Duodenal mucosa (tissue), 2 donors: ENCODE results near the gene KLHL25.

Experiments
- H3K27ac ChIP-seq: one replicate; pipeline ENCODE4 v1.7.0; 2013; ENCODE audit warnings: low read depth, low read length
- H3K27me3 ChIP-seq, 2 donors: one replicate each; pipeline ENCODE4 v1.7.0; 2013; ENCODE audit warnings: low read length in 2 of 2, control low read depth in 1 of 2; ENCODE audit not compliant: insufficient read depth in 2 of 2, control insufficient read depth in 1 of 2
- H3K36me3 ChIP-seq, 2 donors: one replicate each; pipeline ENCODE4 v1.7.0; 2013; ENCODE audit warnings: low read length in 2 of 2, control low read depth in 1 of 2; ENCODE audit not compliant: insufficient read depth in 2 of 2, control insufficient read depth in 1 of 2
- H3K4me1 ChIP-seq, 2 donors: one replicate each; pipeline ENCODE4 v1.7.0; 2013; ENCODE audit warnings: low read length in 2 of 2, control low read depth in 1 of 2; ENCODE audit not compliant: insufficient read depth in 2 of 2, control insufficient read depth in 1 of 2
- H3K4me3 ChIP-seq, 2 donors: one replicate each; pipeline ENCODE4 v1.7.0; 2013; ENCODE audit warnings: low read length in 2 of 2, low read depth in 1 of 2
- H3K9ac ChIP-seq, 2 donors: one replicate each; pipeline ENCODE4 v1.7.0; 2013; ENCODE audit warnings: low read length in 2 of 2, low read depth in 1 of 2
- H3K9me3 ChIP-seq, 2 donors: one replicate each; pipeline ENCODE4 v1.7.0; 2013; ENCODE audit warnings: low read length in 2 of 2, control low read depth in 1 of 2; ENCODE audit not compliant: control insufficient read depth in 1 of 2

Gene KLHL25

GRCh38 chr15:85718271-85718971, 76.3 kb downstream of the KLHL25 start:
- no peaks in the 10 kb centered on the region for H3K4me1 ChIP-seq
- no peak overlapping the region for H3K27ac ChIP-seq
- H3K4me3 ChIP-seq: no peak overlapping the region

GRCh38 chr15:85717212-85717611, 77.5 kb downstream of the KLHL25 start:
- no peaks in the 10 kb centered on the region for H3K9me3 ChIP-seq
- H3K27ac ChIP-seq: no peak overlapping the region
- H3K27me3 ChIP-seq: no peaks in the 10 kb centered on the region
- no peak overlapping the region for H3K4me3 ChIP-seq
- no peaks in the 10 kb centered on the region for H3K4me1 ChIP-seq
- peaks cover 53 to 89% of the 10 kb centered on the region in 2 donors for H3K36me3 ChIP-seq
- H3K9ac ChIP-seq: no peak overlapping the region

More at GRCh38 chr15:85718271-85718971, 76.3 kb downstream of the KLHL25 start:
- Histone ChIP-seq H3K9me3 (no peaks in the 10 kb centered on the region), H3K27me3 (no peaks in the 10 kb centered on the region), H3K9ac (no peak overlapping the region), H3K36me3 (peaks cover 60 to 90% of the 10 kb centered on the region in 2 donors)

DNA sequence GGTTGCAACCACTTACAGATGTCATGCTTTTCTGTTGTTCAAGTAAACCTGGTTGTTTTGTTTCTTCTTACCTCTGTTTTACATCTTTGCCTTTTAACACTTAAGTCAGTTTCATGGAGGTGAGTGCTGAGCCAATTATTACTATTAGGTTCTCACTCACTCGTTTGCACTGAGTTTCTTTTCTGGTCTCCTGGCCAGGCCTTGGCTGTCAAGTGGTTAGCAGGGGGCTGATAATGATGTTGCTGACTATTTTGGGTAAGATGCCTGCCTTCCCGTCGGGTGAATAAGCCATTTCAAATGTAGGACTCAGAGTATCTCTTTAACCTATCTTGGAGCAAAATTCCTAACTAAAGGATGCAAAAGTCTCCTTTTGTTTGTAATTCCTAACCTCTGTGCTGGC, 78.5 kb downstream of the KLHL25 start:
- peaks cover 57 to 91% of the 10 kb centered on the region in 2 donors for H3K36me3 ChIP-seq
- no peaks in the 10 kb centered on the region for H3K9me3 ChIP-seq
- no peaks in the 10 kb centered on the region for H3K27me3 ChIP-seq
- no peaks in the 10 kb centered on the region for H3K4me1 ChIP-seq
- H3K9ac ChIP-seq: no peak overlapping the region
- H3K4me3 ChIP-seq: no peak overlapping the region
- H3K27ac ChIP-seq: no peak overlapping the region

GRCh38 chr15:85711580-85712192, 83.0 kb downstream of the KLHL25 start:
- Histone ChIP-seq H3K36me3 (peaks cover 43 to 60% of the 10 kb centered on the region in 2 donors), H3K9ac (no peak overlapping the region), H3K9me3 (no peaks in the 10 kb centered on the region), H3K4me3 (no peak overlapping the region), H3K4me1 (peaks cover 16 to 18% of the 10 kb centered on the region in 2 donors), H3K27ac (no peak overlapping the region), H3K27me3 (no peaks in the 10 kb centered on the region)

DNA sequence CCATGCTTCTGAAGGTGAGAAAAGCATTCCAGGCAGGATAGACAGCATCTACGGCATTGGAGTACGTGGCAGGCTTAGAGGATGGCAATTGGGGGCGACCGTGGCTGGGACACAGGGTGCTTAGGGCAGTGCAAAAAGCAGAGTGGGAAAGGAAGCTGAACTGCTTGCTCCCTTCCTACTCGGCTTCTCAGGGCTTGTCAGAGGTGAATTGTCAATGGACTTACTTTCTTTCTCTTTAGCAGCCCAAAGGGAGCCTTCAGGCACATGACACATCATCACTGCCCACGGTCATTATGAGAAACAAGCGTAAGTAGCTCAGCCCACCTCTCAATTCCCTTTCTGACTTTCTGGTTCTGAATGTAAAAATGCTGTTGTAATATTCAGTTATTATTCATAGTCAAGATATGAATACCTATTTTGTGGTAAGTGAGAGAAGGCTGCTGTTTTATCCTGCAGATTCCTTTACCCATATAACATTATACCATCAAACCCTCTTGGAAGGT, 84.3 kb downstream of the KLHL25 start:
- H3K9me3 ChIP-seq: no peaks in the 10 kb centered on the region
- no peak overlapping the region for H3K9ac ChIP-seq
- no peaks in the 10 kb centered on the region for H3K27me3 ChIP-seq
- H3K36me3 ChIP-seq: peaks cover 31 to 47% of the 10 kb centered on the region in 2 donors
- no peak overlapping the region for H3K4me3 ChIP-seq
- H3K4me1 ChIP-seq: peaks cover 24 to 25% of the 10 kb centered on the region in 2 donors
- no peak overlapping the region for H3K27ac ChIP-seq
